Endothelial cell of umbilical vein (primary cell): ENCODE measurements around the gene RAPH1. TPM values are rescaled to one million over a fixed set of nuclear protein-coding genes. Genes with fewer than 3 reads are reported as not detected.

Experiments
- BruUV-seq: library from RNA; stranded (reverse); fragments of 400-500 nt; replicated peaks from 2 replicates; lab custom pipeline; 2021; lab: Mats Ljungman, UMichigan
- CTCF ChIA-PET: fragments of 300-600, 350-600 bp; sonication (Branson Sonifier 250); formaldehyde crosslinking; loops from one replicate; lab custom pipeline; 2021; ENCODE audit warnings: antibody characterized with exemption, inconsistent platforms; lab: Charles Lee
- POLR2A ChIA-PET: fragments of 300-600, 350-600 bp; sonication (Branson Sonifier 250); formaldehyde crosslinking; loops from one replicate; lab custom pipeline; 2021; ENCODE audit warnings: antibody characterized with exemption, inconsistent platforms; lab: Charles Lee
- DNase-seq: peaks from one replicate; pipeline ENCODE4 v3.0.0-alpha.2; 2011; ENCODE audit warnings: low read depth, low spot score
- FAIRE-seq: peaks from 2 replicates; lab custom pipeline; 2011; peaks lifted over from hg19 to GRCh38; lab: Jason Lieb, UNC
- H2AFZ ChIP-seq: 2 replicates; pipeline ENCODE4 v1.6.0; 2012; ENCODE audit warnings: low read depth, low read length, control low read depth, inconsistent platforms
- H3K27ac ChIP-seq: 2 replicates; pipeline ENCODE4 v1.5.1; 2011; ENCODE audit warnings: low read depth, mild to moderate bottlenecking, control low read depth, low read length, moderate library complexity; ENCODE audit not compliant: insufficient read depth
- H3K27me3 ChIP-seq, 2 experiments: 2 replicates each; pipeline versions ENCODE4 v1.6.0 to v1.6.1; 2011; ENCODE audit warnings: low read length in 2 of 2, mixed read lengths in 1 of 2; ENCODE audit not compliant: control insufficient read depth in 2 of 2, insufficient read depth in 2 of 2
- H3K36me3 ChIP-seq, 2 experiments: 2 replicates in 1 of 2; 3 replicates in 1 of 2; pipeline ENCODE4 v1.5.1; 2011; ENCODE audit warnings: low read length in 2 of 2, mild to moderate bottlenecking in 1 of 2, moderate library complexity in 1 of 2; ENCODE audit not compliant: control insufficient read depth in 2 of 2, insufficient read depth in 2 of 2; ENCODE audit errors: extremely low read depth in 1 of 2
- H3K4me1 ChIP-seq: 3 replicates; pipeline ENCODE4 v1.5.1; 2011; ENCODE audit warnings: mild to moderate bottlenecking, low read length; ENCODE audit not compliant: control insufficient read depth, insufficient read depth; ENCODE audit errors: extremely low read depth
- H3K4me2 ChIP-seq: 2 replicates; pipeline ENCODE4 v1.6.1; 2011; ENCODE audit warnings: low read length, control low read depth, mixed read lengths; ENCODE audit not compliant: insufficient read depth
- H3K4me3 ChIP-seq, 3 experiments: fragments of 200-600 bp in 1 of 3; sonication (generic), shearing (Covaris generic) in 1 of 3; replicated peaks in 1 of 3; 2 replicates each; pipeline ENCODE4 v1.5.1; 2011 to 2016; ENCODE audit warnings: control low read depth in 3 of 3, low read length in 3 of 3, mild to moderate bottlenecking in 2 of 3, inconsistent platforms in 1 of 3, low read depth in 1 of 3, moderate library complexity in 1 of 3; ENCODE audit not compliant: insufficient read depth in 1 of 3
- H3K79me2 ChIP-seq: 2 replicates; pipeline ENCODE4 v1.6.0; 2012; ENCODE audit warnings: low read length, inconsistent platforms; ENCODE audit not compliant: control insufficient read depth, insufficient read depth
- H3K9ac ChIP-seq: replicated peaks from 2 replicates; pipeline ENCODE3; 2011; ENCODE audit warnings: low read length, control low read depth; ENCODE audit not compliant: insufficient read depth; ENCODE audit errors: extremely low read depth
- H3K9me1 ChIP-seq: replicated peaks from 3 replicates; pipeline ENCODE4 v1.6.0; 2011; ENCODE audit warnings: mild to moderate bottlenecking, low read length; ENCODE audit not compliant: control insufficient read depth, insufficient read depth; ENCODE audit errors: extremely low read depth
- H3K9me3 ChIP-seq: replicated peaks from 2 replicates; pipeline ENCODE4 v1.5.1; 2012; ENCODE audit warnings: low read length, inconsistent platforms; ENCODE audit not compliant: control insufficient read depth, insufficient read depth
- H4K20me1 ChIP-seq: replicated peaks from 2 replicates; pipeline ENCODE3; 2011; ENCODE audit warnings: mild to moderate bottlenecking, low read length; ENCODE audit not compliant: control insufficient read depth, insufficient read depth; ENCODE audit errors: extremely low read depth
- EZH2 ChIP-seq: IDR thresholded peaks from 2 replicates; pipeline ENCODE4 v1.6.1; 2012; ENCODE audit warnings: borderline replicate concordance, low read depth, mild to moderate bottlenecking, moderate library complexity, low read length, inconsistent platforms; ENCODE audit not compliant: severe bottlenecking
- FOS ChIP-seq: IDR thresholded peaks from 2 replicates; pipeline ENCODE4 v1.6.1; 2011; ENCODE audit warnings: mild to moderate bottlenecking, low read length, moderate library complexity, borderline replicate concordance; ENCODE audit not compliant: insufficient read depth
- GATA2 ChIP-seq: IDR thresholded peaks from 2 replicates; pipeline ENCODE4 v1.7.0; 2011; ENCODE audit warnings: low read depth, mild to moderate bottlenecking, moderate library complexity, mixed read lengths, low read length; ENCODE audit not compliant: insufficient read length, insufficient read depth
- JUN ChIP-seq: IDR thresholded peaks from 2 replicates; pipeline ENCODE4 v1.6.1; 2011; ENCODE audit warnings: borderline replicate concordance, low read depth; ENCODE audit not compliant: insufficient read length, insufficient read depth
- MYC ChIP-seq: IDR thresholded peaks from one replicate; pipeline ENCODE4 v1.6.1; 2011; ENCODE audit warnings: mild to moderate bottlenecking, low read depth, low read length
- POLR2A ChIP-seq: IDR thresholded peaks from 2 replicates; pipeline ENCODE4 v1.6.1; 2012; ENCODE audit warnings: low read depth, mild to moderate bottlenecking, control low read depth, low read length
- POLR2AphosphoS5 ChIP-seq: IDR thresholded peaks from 2 replicates; pipeline ENCODE4 v1.6.1; 2012; ENCODE audit warnings: low read depth, mild to moderate bottlenecking, control low read depth, low read length, moderate library complexity; ENCODE audit not compliant: insufficient read depth
- dilution Hi-C: fragments of 300-500 bp; cut with MboI; formaldehyde crosslinking; loops from one replicate; pipeline ENCODE4 v1.15.0; 2019; ENCODE audit warnings: low sequenced_read_pairs; ENCODE audit not compliant: extremely low pct_ligation_motif_present
- intact Hi-C: fragments of 100-400 bp; cut with micrococcal nuclease; formaldehyde crosslinking; loops from one replicate; pipeline ENCODE4 v1.10.0; 2022
- polyA plus RNA-seq, 4 experiments: library from polyadenylated mRNA; depleted of rRNA in 3 of 4; stranded (reverse) in 3 of 4; unstranded in 1 of 4; fragments of >200 nt; gene quantifications; 2 replicates each; pipeline versions ENCODE4 v1.2.1 to v1.2.3, GENCODE V29; 2011 to 2012; ENCODE audit warnings: missing spikeins in 1 of 4
- total RNA-seq: library from RNA; stranded (reverse); gene quantifications from 2 replicates; pipeline ENCODE4 v1.2.3, GENCODE V29; 2021
- TF ChIP-seq, protein P1 (sequence below), 2 donors: IDR thresholded peaks; 1 replicate in 1 of 2; 2 replicates in 1 of 2; pipeline ENCODE4 v1.5.1; 2011; ENCODE audit warnings: low read length in 2 of 2, mild to moderate bottlenecking in 2 of 2, moderate library complexity in 2 of 2, control low read depth in 1 of 2, inconsistent platforms in 1 of 2, low read depth in 1 of 2; ENCODE audit not compliant: insufficient read depth in 1 of 2; ENCODE audit errors: extremely low read depth in 1 of 2
- TF ChIP-seq, protein P2 (sequence below): IDR thresholded peaks from 2 replicates; pipeline ENCODE4 v1.6.1; 2011; ENCODE audit not compliant: insufficient read depth, insufficient read length

The RAPH1 gene
- total and polyA plus RNA-seq, 2 donors (not counting 3 experiments of a cell fraction or from before 2014, with no cell fraction given), result 5.1 to 59.5 TPM

DNA sequence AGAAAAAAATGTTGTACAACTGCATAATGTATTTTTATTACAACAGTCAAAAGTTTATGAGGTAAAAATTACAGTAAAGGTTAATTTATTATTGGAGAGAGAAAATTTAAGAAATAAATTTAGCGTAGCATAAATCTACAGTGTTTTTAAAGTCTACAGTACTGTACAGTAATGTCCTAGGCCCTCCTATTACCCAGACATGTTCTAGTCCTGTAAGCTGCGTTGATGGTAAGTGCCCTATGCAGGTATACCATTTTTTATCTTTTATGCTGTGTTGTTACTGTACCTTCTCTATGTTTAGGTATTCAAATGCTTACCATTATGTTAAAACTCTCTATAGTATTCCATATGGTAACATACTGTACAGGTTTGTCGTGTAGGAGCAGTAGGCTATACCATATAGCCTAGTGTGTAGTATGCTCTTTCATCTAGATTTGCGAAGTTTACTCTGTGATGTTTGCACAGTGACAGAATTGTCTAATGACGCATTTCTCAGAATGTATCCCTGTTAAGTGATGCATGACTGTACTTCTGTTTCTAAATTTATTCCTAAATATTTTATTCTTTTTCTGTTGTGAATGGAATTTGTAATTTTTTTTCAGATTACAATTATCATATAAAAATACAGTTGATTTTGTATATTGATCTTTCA, 182.4 kb downstream of the RAPH1 start:
- dilution Hi-C loops (no loop called here), intact Hi-C loops (no loop called here)
- Histone ChIP-seq H3K27me3 (no peaks in the 10 kb centered on the region), H3K79me2 (peaks cover 37% of the 10 kb centered on the region), H4K20me1 (no peaks in the 10 kb centered on the region), H3K4me2 (no peak overlapping the region), H3K4me3 (no peak overlapping the region), H3K36me3 (no peaks in the 10 kb centered on the region), H3K9ac (no peak overlapping the region), H3K4me1 (no peaks in the 10 kb centered on the region), H2AFZ (no peak overlapping the region), H3K9me3 (no peaks in the 10 kb centered on the region), H3K9me1 (no peaks in the 10 kb centered on the region), H3K27ac (no peak overlapping the region)
- ChIA-PET CTCF (no interaction called here), POLR2A (no interaction called here)
- BruUV-seq, result no TSS peak
- DNase-seq (no peak), FAIRE-seq (no peak)
- TF ChIP-seq GATA2, result no peak
- no peak for TF ChIP-seq POLR2AphosphoS5
- no peak for TF ChIP-seq FOS
- TF ChIP-seq EZH2, result no peak
- no peak for TF ChIP-seq JUN
- no peak for TF ChIP-seq POLR2A
- TF ChIP-seq, protein P1, sequence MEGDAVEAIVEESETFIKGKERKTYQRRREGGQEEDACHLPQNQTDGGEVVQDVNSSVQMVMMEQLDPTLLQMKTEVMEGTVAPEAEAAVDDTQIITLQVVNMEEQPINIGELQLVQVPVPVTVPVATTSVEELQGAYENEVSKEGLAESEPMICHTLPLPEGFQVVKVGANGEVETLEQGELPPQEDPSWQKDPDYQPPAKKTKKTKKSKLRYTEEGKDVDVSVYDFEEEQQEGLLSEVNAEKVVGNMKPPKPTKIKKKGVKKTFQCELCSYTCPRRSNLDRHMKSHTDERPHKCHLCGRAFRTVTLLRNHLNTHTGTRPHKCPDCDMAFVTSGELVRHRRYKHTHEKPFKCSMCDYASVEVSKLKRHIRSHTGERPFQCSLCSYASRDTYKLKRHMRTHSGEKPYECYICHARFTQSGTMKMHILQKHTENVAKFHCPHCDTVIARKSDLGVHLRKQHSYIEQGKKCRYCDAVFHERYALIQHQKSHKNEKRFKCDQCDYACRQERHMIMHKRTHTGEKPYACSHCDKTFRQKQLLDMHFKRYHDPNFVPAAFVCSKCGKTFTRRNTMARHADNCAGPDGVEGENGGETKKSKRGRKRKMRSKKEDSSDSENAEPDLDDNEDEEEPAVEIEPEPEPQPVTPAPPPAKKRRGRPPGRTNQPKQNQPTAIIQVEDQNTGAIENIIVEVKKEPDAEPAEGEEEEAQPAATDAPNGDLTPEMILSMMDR (IDR thresholded peaks at IDR 0.05; ENCODE audit: extremely low read depth in 1 of 2, insufficient read depth in 1 of 2, low read depth in 1 of 2, low read length in 2 of 2), result no peak
- TF ChIP-seq, protein P2, sequence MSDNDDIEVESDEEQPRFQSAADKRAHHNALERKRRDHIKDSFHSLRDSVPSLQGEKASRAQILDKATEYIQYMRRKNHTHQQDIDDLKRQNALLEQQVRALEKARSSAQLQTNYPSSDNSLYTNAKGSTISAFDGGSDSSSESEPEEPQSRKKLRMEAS, result no peak
- TF ChIP-seq MYC, result no peak
